GM19240 (cell line): ENCODE measurements around the gene TMEM45A.
"Not testable (repeated sequence)": the region's sequence is repeated elsewhere in the genome, so short reads cannot be mapped to it uniquely, and the experiment has no call there.

Source experiments
- DNase-seq: peaks from one replicate; pipeline ENCODE4 v3.0.0; 2011; ENCODE audit warnings: low spot score; ENCODE audit not compliant: insufficient read length

TMEM45A gene

DNA sequence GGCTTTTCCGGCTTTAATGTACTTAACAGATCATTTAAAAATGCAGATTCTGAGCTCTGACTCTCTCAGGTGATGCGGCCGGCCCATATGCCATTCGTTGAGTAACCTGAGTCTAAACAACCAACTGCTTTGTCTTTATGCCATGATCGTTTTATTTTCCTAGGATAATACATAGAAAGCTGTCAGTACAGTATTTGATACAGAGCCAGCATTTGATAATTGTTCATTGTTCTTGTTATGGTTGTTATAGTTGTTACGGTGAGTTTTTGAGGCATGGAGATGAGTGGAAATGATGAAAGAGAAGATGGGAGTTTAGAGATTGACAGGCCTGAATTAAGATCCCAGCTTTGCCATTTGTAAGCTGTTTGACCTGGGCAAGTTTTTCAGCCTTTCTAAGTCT, 40.0 kb downstream of the TMEM45A start:
- DNase-seq = no peak

- no peak for DNase-seq
Measured at GRCh38 chr3:100533176-100533575, 40.8 kb downstream of the TMEM45A start.

DNA sequence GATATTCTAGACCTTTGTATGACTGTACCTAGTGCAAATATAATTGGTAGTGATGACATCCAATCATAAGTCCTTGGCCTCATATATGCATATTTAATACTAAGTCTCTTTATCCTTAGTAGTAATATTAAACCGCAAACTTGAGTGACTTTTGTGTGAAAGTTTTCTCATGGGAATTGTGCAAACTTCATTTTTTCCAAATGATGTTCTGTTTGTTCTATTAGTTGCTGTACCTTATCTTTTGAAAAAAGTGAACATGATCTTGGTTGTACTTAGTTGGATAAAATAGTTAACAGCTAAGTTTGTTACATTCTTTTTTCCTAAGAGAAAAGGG, 43.2 kb downstream of the TMEM45A start:
- DNase-seq = no peak

- DNase-seq = no peak
Measured at GRCh38 chr3:100536093-100536492, 43.7 kb downstream of the TMEM45A start.

- peak; percentile 6 for DNase-seq
Measured at GRCh38 chr3:100537646-100538338, 45.4 kb downstream of the TMEM45A start.

DNA sequence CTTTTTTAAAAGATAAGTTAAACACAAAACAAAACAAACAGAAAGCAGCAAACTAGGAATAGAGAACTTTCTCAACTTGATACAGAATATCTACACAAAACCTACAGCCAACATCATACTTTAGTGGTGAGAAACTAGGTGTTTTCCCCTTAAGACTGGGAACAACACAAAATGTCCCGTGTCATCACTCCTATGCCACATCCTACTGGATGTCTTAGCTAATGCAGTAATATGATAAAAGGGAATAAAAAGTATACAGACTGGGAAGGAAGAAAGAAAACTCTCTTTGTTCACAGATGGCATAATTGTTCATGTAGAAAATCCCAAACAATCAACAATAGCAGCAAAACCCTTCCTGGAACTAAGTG, 45.9 kb downstream of the TMEM45A start:
- DNase-seq = no peak

DNA sequence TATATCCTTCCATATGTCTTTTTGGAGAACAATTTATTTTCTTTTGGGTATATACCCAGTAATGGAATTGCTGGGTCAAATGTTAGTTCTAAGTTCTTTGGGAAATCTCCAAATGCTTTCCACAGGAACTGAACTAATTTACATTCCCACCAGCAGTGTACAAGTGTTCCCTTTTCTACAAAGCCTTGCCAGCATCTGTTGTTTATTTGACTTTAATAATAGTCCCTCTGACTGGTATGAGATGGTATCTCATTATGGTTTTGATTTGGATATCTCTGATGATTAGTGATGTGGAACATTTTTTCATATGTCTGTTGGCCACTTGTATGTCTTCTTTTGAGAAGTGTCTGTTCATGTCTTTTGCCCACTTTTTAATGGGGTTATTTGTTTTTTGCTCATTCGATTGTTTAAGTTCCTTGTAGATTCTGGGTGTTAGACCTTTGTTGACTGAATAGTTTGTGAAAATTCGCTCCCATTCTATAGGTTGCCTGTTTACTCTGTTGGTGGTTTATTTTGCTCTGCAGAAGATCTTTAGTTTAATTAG, 48.4 kb downstream of the TMEM45A start:
- DNase-seq = no peak

- not testable (repeated sequence) for DNase-seq
Measured at GRCh38 chr3:100541428-100541827, 49.0 kb downstream of the TMEM45A start.

DNA sequence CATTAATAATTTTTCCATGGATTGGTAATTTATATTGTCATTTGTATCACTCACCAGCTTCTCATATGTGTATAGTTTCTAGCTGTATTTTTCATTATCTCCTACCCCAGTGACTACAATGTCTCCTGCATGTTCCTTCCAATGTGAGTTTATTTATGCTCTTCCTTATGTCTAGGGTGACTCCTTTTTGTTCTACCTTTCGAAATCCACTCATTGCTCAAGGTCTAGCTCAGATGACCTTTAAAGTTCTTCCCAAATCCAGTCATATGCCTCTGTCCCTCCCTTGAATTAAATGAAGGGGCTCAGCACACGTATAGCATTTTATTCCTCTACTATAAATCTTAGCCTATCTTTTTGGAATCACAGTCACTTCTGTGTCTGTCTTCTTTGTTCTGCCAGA, 53.0 kb downstream of the TMEM45A start:
- no peak for DNase-seq

DNA sequence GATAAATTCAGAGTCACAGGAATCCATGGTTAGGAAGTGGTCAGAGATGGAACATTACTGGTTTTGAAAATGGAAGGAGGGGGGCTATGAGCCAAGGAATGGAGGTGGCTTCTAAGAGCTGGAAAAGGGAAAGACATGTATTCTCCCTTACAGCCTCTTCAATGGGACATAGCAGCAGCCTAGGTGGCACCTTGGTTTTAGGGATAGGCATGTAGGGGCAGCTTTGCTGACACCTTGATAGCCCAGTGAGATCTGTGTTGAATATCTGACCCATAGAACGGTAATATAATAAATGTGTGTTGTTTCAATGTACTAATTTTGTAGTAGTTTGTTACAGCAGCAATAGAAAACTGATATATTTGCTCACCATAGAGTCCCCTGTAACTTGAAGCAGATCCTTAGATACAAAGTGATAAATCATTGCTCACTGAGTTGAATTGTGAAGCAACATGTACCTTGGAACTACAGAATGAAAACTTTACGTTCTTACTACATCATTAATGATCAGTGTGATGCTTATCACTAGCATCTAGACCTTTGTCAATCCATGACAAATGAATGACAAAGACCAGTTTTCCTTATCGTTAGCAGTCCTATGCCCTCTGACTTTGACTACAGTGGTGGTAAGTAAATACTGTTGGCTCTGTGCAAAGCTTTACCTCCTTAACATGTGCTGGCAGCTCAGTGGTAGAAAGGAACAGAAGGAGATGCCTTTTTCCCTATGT, 53.8 kb downstream of the TMEM45A start:
- DNase-seq = no peak

DNA sequence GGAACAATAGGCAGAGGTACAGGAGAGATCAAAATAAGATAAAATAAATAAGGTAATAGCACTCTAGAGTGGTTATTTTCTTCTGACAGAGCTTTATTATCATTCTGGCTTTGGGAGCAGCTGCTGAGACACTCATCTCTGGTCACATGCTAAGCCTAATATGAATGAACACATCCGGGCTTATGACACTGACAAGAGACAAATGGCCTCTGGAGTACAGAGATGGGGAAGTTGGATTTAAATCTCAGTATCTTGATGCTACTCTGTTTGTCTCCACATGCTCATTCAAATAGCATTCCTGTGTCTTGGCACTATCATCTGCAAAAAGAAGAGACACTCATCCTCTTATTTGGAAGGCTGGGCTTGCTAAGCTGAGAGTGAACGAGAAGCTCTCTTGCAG, 55.6 kb downstream of the TMEM45A start:
- no peak for DNase-seq

DNA sequence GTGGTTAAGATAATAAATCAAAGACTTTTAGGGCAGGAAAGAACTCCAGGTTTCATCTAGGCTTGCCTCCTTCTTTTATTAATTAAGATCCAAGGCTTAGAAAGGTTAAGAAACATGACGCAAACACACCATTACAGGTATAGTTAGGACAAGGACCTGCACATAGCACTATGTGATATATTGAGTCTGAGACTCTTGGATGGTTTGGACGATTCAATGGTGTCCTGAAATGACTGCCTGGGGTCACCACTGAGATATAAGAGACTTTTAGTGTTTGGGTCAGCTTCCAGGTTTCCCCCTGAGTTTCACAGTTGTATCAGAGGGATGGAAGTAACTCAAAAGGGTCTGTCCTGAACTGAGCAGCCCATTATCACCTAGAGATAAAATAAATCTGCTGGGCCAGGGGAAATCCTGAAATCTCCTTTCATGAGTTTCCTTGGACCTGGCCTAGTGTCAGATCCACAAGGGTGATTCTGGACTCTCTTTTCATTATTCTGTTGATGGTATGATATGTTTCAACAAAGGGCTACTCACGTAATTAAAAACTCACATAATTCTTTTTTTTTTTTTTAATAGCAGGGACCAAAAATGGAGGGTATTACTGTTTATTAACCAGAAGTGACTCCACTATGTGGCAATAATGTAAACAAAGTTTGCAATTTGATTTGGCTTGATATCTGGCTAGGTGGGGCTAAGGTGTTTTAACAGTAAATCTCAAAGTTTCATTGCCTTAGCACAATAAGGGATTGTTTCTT, 61.4 kb downstream of the TMEM45A start:
- DNase-seq = no peak

- DNase-seq = no peak
Measured at GRCh38 chr3:100554373-100554676, 61.9 kb downstream of the TMEM45A start.

- no peak for DNase-seq
Measured at GRCh38 chr3:100556673-100557310, 64.4 kb downstream of the TMEM45A start.

GRCh38 chr3:100558233-100558632, 65.8 kb downstream of the TMEM45A start:
- no peak for DNase-seq

DNA sequence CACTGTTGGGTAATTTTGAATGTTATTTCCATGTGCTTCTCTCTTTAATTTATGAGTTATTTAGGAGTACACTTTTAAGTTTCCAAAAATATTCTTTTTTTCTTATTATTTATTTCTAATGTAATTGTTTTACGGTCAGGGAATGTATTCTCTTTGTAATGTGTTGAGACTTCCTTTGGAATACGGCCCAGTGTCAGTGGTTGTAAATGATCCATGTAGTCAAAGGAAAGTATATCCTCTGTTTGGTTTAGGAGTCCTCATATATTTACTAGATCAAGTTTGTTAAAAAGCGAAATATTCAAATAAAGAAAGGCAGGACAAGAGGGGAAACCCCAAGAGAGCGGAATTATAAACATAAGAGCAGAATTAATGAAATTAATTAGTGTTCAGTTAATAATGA, 68.0 kb downstream of the TMEM45A start:
- no peak for DNase-seq

DNA sequence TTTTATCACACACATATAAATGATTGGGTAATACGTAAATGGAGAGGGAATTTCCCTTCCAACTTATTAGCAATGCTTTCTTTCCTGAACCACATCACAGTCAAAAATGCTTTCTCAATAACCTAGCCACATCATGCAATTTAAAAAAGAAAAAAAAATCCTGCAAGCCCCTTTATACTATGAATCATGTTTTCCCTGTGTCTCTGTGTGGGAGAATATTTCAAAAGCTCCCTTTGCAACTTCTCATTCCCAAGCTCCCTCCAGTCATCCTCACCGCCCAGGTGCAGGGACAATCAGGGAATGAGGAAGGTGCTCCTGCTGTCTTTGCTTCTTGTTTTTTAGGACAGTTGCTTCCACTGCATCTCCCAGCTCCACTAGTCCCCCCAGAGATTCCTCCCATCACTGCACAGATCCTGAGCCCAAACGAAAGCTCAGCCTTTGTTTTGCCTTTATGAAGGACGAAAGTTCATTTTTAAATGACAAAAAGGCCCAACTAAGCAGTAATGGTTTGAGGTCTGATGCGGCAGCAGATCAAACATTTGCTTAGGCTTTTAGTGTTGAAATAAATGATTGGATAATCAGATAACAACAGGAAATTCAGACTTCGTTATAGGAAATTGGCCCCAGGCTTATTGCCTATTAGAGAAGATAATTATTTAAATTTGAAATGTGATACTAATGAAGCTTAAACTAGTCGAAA, 69.2 kb downstream of the TMEM45A start:
- DNase-seq = no peak

DNA sequence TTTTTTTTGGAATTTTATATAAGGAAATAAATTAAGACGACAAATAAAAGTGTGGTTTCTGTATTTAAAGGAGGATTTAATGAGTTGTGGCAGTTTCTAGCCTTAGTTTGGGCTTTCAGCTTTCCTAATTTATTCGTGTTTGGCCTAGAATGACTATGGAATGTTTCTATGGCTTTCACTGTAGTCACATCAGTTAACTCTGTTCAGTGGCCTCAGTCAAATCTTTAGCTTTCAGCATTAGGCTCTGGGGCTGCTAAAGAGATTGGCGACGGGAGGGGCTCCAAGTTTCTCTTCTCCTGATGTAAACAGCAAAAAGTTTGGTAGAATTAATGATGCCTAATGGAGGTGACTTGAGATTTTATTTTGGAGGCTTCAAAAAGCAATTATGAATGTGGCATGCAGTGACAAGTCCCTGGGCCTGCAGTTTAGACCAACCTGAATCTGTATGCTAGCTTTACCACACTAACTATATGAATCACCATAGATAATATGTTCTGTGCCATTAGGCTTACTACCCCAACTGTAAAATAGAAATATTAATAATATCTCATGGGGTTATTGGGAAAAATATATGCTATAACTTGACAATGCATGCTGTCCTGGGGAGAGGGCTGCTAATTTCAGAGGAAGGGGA, 69.9 kb downstream of the TMEM45A start:
- DNase-seq = no peak

DNA sequence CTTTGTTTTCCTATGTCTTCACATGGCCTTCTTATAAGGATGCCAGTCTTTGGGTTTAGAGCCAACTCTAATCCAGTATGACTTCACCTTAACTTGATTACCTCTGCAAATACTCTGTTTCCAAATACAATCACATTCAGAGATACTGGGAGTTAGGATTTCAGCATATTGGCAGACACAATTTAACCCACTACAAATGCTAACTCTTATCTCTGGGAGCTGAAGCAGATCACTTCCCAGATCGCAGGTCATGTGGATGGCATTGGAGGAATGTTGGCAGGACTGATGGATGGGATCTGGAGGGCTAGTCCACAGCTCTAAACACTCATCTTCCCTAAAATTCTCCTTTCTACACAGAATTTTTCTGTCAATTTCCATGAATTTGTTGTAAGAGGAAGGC, 70.8 kb downstream of the TMEM45A start:
- no peak for DNase-seq

- no peak for DNase-seq
Measured at GRCh38 chr3:100563652-100564211, 71.3 kb downstream of the TMEM45A start.

- DNase-seq = no peak
Measured at GRCh38 chr3:100570811-100571210, 78.4 kb downstream of the TMEM45A start.
